ENCODE results near the gene SLITRK2.

The SLITRK2 gene

DNA sequence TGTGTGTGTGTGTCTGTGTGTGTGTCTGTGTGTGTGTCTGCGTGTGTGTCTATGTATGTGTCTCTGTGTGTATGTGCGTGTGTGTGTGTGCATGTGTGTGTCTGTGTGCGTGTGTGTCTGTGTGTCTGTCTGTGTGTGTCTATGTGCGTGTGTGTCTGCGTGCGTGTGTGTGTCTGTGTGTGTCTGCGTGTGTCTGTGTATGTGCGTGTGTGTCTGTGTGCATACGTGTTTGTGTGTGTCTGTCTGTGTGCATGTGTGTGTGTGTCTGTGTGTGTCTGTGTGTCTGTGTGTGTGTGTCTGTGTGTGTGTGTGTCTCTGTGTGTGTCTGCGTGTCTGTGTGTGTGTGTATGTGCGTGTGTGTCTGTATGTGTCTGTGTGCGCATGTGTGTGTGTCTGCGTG is 35.6 kb downstream of the SLITRK2 start:
- DNase-seq (ENCODE audit: low spot score) = no peak

GRCh38 chrX:145856181-145856580 is 38.6 kb downstream of the SLITRK2 start:
- no peak for DNase-seq (ENCODE audit: low spot score)

DNA sequence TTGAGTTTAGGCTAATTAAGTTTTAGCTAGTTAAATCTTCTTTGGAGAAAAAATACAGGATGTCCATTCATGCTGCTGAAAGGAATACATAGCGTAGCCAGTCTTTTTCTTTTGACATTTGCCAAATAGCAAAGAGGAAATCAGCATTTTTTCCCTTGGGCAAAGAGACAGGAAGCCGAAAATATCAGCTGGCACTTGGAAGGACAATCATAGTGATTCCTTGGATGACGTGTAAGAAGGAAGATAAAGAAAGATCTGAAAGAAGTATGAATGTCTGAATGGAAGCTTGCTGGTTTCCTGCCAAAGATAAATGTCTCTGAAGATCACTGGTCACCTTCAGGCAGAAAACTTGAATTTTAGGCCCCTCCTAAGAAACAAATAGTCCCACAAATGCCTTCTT is 44.2 kb downstream of the SLITRK2 start:
- no peak for DNase-seq (ENCODE audit: low spot score)

DNA sequence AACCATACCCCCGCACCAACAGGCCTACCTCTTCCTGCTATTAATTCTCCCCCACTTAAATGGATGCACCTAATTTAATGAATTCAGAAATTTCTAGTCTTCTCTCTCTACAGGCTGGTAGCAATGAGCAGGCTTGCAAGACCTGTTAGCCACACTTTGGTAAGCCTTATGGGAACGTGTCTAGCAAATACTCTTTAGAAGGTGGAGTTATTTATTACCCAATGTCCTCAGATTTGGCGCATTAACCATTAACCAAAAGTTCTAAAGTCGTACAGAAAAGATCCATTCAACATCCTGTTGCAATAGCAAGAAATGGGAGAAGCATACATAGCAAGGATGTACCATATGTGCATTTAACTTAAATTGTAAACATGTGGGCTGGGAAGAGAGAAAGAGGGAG is 47.5 kb downstream of the SLITRK2 start:
- DNase-seq (ENCODE audit: low spot score) = no peak
